Ishikawa (cell line): ENCODE measurements around the gene ALKBH3.

ENCODE experiments used
- CEBPB ChIP-seq: IDR thresholded peaks from 2 replicates; pipeline ENCODE4 v1.6.1; 2012
- CREB1 ChIP-seq: IDR thresholded peaks from 2 replicates; pipeline ENCODE4 v1.6.1; 2012; ENCODE audit warnings: low read depth
- EGR1 ChIP-seq: IDR thresholded peaks from 2 replicates; pipeline ENCODE4 v1.6.1; 2012
- EP300 ChIP-seq: IDR thresholded peaks from 2 replicates; pipeline ENCODE4 v1.6.1; 2012; ENCODE audit warnings: borderline replicate concordance
- FOXM1 ChIP-seq: IDR thresholded peaks from 2 replicates; pipeline ENCODE4 v1.6.1; 2012; ENCODE audit warnings: low read depth, borderline replicate concordance
- NFIC ChIP-seq: IDR thresholded peaks from 2 replicates; pipeline ENCODE4 v1.6.1; 2012
- RAD21 ChIP-seq: IDR thresholded peaks from 2 replicates; pipeline ENCODE4 v1.6.1; 2012; ENCODE audit warnings: low read depth
- REST ChIP-seq: IDR thresholded peaks from 2 replicates; pipeline ENCODE4 v1.6.1; 2012; ENCODE audit warnings: low read depth, mild to moderate bottlenecking
- TAF1 ChIP-seq: IDR thresholded peaks from 2 replicates; pipeline ENCODE4 v1.6.1; 2012; ENCODE audit warnings: low read depth, mild to moderate bottlenecking
- TCF12 ChIP-seq: IDR thresholded peaks from 2 replicates; pipeline ENCODE4 v1.6.1; 2012; ENCODE audit warnings: low read depth
- TEAD4 ChIP-seq: IDR thresholded peaks from 2 replicates; pipeline ENCODE4 v1.6.1; 2012
- USF1 ChIP-seq: IDR thresholded peaks from 2 replicates; pipeline ENCODE4 v1.6.1; 2012
- YY1 ChIP-seq: IDR thresholded peaks from 2 replicates; pipeline ENCODE4 v1.6.1; 2012; ENCODE audit warnings: low read depth
- ZBTB7A ChIP-seq: IDR thresholded peaks from 2 replicates; pipeline ENCODE4 v1.6.1; 2012; ENCODE audit warnings: low read depth
- TF ChIP-seq, protein P1 (sequence below): IDR thresholded peaks from 2 replicates; pipeline ENCODE4 v1.6.1; 2012

ALKBH3 gene

DNA sequence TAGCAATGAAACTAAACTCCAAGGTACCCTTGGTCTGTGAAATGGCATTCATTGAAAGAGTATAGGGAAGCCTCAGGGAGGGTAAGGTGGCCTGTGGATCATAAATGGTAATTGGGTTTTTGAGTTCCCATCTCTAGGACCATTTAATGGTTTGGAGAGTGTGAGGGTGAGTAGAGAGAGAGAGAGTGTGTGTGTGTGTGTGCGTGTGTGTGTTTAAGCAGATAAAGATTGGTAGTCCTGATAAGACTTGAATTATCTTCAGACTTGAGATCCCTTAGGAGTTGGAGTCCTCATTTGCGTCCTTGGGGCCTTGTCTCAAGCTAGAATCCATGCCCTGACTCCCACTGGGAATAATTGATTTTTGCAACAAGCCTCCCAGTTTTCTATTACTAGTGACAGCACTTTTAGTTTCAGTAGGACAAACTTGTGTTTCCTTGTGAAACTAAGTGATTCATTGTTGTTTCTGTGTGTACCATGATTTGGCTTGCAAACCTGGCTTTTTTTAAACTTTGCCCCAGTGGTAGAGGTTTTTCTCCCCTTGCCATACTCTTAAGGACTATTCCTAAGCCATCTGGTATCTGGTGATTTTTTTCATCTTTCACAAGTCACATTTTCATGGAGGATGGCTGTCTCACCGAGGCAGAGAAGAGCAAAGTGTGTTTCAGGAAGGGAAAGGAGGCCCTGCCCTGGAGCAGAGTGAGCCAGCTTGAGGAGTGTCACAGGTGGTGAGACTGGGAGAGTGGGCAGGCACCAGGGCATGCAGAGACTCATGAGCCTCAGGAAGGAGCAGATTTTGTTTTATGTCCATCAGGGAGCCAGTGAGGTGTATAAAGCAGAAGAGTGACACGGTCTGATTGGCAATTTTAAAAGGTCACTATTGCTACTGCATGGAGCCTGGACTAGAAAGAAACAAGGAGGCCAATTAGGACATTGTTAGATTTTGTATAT, 26.7 kb downstream of the ALKBH3 start:
- TF ChIP-seq RAD21 (no peak), EGR1 (no peak), TCF12 (no peak), NFIC (no peak), FOXM1 (no peak), USF1 (no peak), EP300 (no peak), ZBTB7A (no peak)
- TF ChIP-seq, protein P1, sequence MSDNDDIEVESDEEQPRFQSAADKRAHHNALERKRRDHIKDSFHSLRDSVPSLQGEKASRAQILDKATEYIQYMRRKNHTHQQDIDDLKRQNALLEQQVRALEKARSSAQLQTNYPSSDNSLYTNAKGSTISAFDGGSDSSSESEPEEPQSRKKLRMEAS: no peak

GRCh38 chr11:43908191-43908590, 27.6 kb downstream of the ALKBH3 start:
- TF ChIP-seq NFIC (no peak), EGR1 (no peak), TEAD4 (no peak), EP300 (no peak), YY1 (no peak), TCF12 (no peak), ZBTB7A (no peak), REST (no peak), USF1 (no peak), FOXM1 (no peak), RAD21 (no peak), CEBPB (no peak), TAF1 (no peak), CREB1 (no peak)
- TF ChIP-seq, protein P1: no peak

DNA sequence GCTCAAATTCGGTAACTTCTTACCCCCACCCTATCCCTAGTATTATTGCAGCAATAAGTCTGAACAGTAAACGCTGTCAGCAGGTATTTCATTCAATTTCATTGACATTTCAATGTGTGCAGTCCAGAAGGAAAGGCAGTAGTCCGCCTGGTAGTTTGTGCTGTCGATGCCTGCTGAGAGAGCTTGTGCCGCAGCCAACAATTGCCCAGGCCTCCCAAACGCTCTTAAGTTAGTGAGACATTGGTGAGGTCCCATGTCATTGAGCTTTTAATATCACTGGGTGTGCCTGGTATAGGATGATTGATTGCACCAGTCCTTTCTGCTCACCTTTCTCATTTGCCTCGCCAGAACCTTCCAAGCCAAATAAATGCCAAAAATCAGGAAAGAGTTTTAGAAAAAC, 28.1 kb downstream of the ALKBH3 start:
- TF ChIP-seq, protein P1: no peak
- TF ChIP-seq CEBPB (no peak), ZBTB7A (no peak), EP300 (no peak), TEAD4 (no peak), TCF12 (no peak), YY1 (no peak), FOXM1 (no peak), TAF1 (no peak), REST (no peak)

GRCh38 chr11:43913829-43914380, 33.3 kb downstream of the ALKBH3 start:
- TF ChIP-seq, protein P1: no peak
- TF ChIP-seq TAF1 (no peak), CEBPB (no peak), NFIC (no peak), REST (no peak), FOXM1 (no peak), EP300 (no peak), EGR1 (no peak), USF1 (no peak)
